OCI-LY7 (cell line): Measurements from ENCODE around the gene LZTR1. TPM values are rescaled to one million over a fixed set of nuclear protein-coding genes. Genes with fewer than 3 reads are reported as not detected.

ENCODE experiments used
- BruUV-seq: library from RNA; stranded (reverse); fragments of 400-500 nt; replicated peaks from 2 replicates; lab custom pipeline; 2021; lab: Mats Ljungman, UMichigan
- CTCF ChIA-PET: fragments of 300-600 bp; sonication (Branson Sonifier 250); formaldehyde crosslinking; loops from one replicate; lab custom pipeline; 2022; ENCODE audit warnings: antibody characterized with exemption; ENCODE audit not compliant: unreplicated experiment; lab: Charles Lee
- POLR2A ChIA-PET: fragments of 300-600 bp; sonication (Branson Sonifier 250); formaldehyde crosslinking; loops from one replicate; lab custom pipeline; 2022; ENCODE audit warnings: antibody characterized with exemption; lab: Charles Lee
- DNase-seq: peaks from one replicate; pipeline ENCODE4 v3.0.0-alpha.2; 2015; ENCODE audit warnings: low spot score
- H2AFZ ChIP-seq: fragments of 200-600 bp; sonication (generic), shearing (Covaris generic); 2 replicates; pipeline ENCODE4 v1.6.1; 2014; ENCODE audit warnings: mild to moderate bottlenecking, antibody characterized with exemption, low read length, moderate library complexity
- H3K27ac ChIP-seq: fragments of 200-600 bp; sonication (generic); 2 replicates; pipeline ENCODE4 v1.5.1; 2014; ENCODE audit warnings: mixed run types, low read depth, mild to moderate bottlenecking, moderate library complexity, low read length, inconsistent platforms; ENCODE audit not compliant: poor library complexity, severe bottlenecking
- H3K36me3 ChIP-seq: fragments of 200-600 bp; sonication (generic); 2 replicates; pipeline ENCODE4 v1.6.1; 2014; ENCODE audit warnings: mild to moderate bottlenecking, antibody characterized with exemption, low read length, moderate library complexity, mixed read lengths; ENCODE audit not compliant: insufficient read depth
- H3K4me1 ChIP-seq: fragments of 200-600 bp; sonication (generic); 2 replicates; pipeline ENCODE4 v1.5.1; 2014; ENCODE audit warnings: mild to moderate bottlenecking, low read length; ENCODE audit not compliant: insufficient read depth, poor library complexity, severe bottlenecking
- H3K4me2 ChIP-seq: fragments of 200-600 bp; sonication (generic); 2 replicates; pipeline ENCODE4 v1.6.1; 2014; ENCODE audit warnings: mild to moderate bottlenecking, low read length
- H3K4me3 ChIP-seq: fragments of 200-600 bp; sonication (generic); 2 replicates; pipeline ENCODE4 v1.5.1; 2014; ENCODE audit warnings: mild to moderate bottlenecking, low read depth, low read length; ENCODE audit not compliant: poor library complexity, severe bottlenecking
- H3K79me2 ChIP-seq: fragments of 200-600 bp; sonication (generic); 2 replicates; pipeline ENCODE4 v1.6.1; 2016; ENCODE audit warnings: low read depth, mild to moderate bottlenecking, low read length, moderate library complexity, mixed read lengths; ENCODE audit not compliant: insufficient read depth
- H3K9me2 ChIP-seq: fragments of 200-600 bp; sonication (generic); 2 replicates; pipeline ENCODE4 v1.6.1; 2016; ENCODE audit warnings: mild to moderate bottlenecking, low read length, mixed read lengths; ENCODE audit not compliant: insufficient read depth
- H3K9me3 ChIP-seq: fragments of 200-600 bp; sonication (generic); 2 replicates; pipeline ENCODE4 v1.6.1; 2014; ENCODE audit warnings: mild to moderate bottlenecking, mixed run types, low read length, mixed read lengths
- H4K20me1 ChIP-seq: fragments of 200-600 bp; sonication (generic); 2 replicates; pipeline ENCODE4 v1.6.1; 2014; ENCODE audit warnings: mild to moderate bottlenecking, antibody characterized with exemption, low read length, moderate library complexity, mixed read lengths; ENCODE audit not compliant: insufficient read depth
- EZH2phosphoT487 ChIP-seq: fragments of 200-600 bp; sonication (generic); IDR thresholded peaks from 2 replicates; pipeline ENCODE4 v1.6.1; 2018; ENCODE audit warnings: low read depth, borderline replicate concordance, mild to moderate bottlenecking, mixed run types, antibody characterized with exemption, low read length, moderate library complexity, mixed read lengths
- intact Hi-C: fragments of 100-400 bp; cut with micrococcal nuclease; formaldehyde crosslinking; loops from one replicate; pipeline ENCODE4 v1.10.0; 2022; ENCODE audit not compliant: unreplicated experiment
- total RNA-seq, 2 experiments: library from RNA; depleted of rRNA in 1 of 2; stranded (reverse); fragments of >200 nt in 1 of 2; shearing (Covaris generic) in 1 of 2; gene quantifications; 2 replicates each; pipeline ENCODE4 v1.2.3, GENCODE V29; 2014 to 2022
- TF ChIP-seq, protein P1 (sequence below): fragments of 200-600 bp; sonication (generic); conservative IDR thresholded peaks from 2 replicates; pipeline ENCODE4 v1.5.1; 2014; ENCODE audit warnings: mild to moderate bottlenecking, antibody characterized with exemption, low read length, moderate library complexity, mixed read lengths

The LZTR1 gene
- total RNA-seq, 2 experiments from 2014 or later: 46.8 to 61.8 TPM

DNA sequence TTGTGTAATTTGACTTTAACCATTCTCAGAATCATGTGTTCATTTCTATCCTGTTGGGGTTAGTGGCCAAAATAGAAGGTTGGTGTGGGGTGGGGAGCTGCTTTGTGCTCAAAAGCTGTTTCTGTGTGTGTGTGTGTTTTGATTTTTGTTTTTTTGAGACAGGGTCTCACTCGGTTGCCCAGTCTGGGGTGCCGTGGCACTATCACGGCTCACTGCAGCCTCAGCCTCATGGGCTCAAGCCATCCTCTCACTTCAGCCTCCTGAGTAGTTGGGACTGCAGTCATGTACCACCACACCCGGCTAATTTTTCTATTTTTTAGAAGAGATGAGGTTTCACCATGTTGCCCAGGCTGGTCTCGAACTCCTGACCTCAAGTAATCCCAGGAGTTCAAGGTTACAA, 33.1 kb upstream of the LZTR1 start:
- peaks cover 19% of the 10 kb centered on the region; the same call in 1 of the 2 replicates for H4K20me1 ChIP-seq
- H3K27ac ChIP-seq: no peak overlapping the region
- peaks cover 85% of the 10 kb centered on the region for H3K36me3 ChIP-seq
- no peaks in the 10 kb centered on the region for H3K4me1 ChIP-seq
- BruUV-seq: no TSS peak
- ChIA-PET POLR2A (interaction anchor here (0.5 kb wide), 1 partner anchor 31 kb away, joined by 3 read pairs; no protein-coding TSS in a partner anchor), CTCF (no interaction called here)
- H3K9me3 ChIP-seq: no peaks in the 10 kb centered on the region
- H3K9me2 ChIP-seq: no peaks in the 10 kb centered on the region
- no peak overlapping the region for H2AFZ ChIP-seq
- intact Hi-C loops: no loop called here
- H3K4me3 ChIP-seq: no peak overlapping the region
- no peak overlapping the region for H3K4me2 ChIP-seq
- DNase-seq: no peak
- TF ChIP-seq, protein P1, sequence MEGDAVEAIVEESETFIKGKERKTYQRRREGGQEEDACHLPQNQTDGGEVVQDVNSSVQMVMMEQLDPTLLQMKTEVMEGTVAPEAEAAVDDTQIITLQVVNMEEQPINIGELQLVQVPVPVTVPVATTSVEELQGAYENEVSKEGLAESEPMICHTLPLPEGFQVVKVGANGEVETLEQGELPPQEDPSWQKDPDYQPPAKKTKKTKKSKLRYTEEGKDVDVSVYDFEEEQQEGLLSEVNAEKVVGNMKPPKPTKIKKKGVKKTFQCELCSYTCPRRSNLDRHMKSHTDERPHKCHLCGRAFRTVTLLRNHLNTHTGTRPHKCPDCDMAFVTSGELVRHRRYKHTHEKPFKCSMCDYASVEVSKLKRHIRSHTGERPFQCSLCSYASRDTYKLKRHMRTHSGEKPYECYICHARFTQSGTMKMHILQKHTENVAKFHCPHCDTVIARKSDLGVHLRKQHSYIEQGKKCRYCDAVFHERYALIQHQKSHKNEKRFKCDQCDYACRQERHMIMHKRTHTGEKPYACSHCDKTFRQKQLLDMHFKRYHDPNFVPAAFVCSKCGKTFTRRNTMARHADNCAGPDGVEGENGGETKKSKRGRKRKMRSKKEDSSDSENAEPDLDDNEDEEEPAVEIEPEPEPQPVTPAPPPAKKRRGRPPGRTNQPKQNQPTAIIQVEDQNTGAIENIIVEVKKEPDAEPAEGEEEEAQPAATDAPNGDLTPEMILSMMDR: no peak
- TF ChIP-seq EZH2phosphoT487: no peak
- H3K79me2 ChIP-seq: peaks cover 63% of the 10 kb centered on the region

DNA sequence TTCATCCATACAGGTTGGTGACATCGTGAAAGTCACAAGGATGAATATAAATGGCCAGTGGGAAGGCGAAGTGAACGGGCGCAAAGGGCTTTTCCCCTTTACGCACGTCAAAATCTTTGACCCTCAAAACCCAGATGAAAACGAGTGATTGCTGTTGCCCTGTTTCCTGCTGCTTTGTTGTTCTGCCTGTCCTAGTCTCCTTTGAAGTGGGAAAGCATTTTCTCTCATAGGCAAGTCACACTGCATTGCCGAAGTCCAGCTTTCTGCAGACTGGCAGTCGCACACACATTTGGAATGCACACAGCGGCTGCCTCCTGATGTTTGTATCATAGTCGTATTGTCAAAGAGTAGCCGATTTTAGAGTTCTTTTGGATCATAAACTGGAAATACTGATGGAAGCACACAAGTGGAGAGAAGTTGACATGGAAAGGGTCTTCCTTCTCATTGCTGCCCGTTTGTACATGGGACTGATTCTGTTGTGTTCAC, 32.4 kb upstream of the LZTR1 start:
- no peaks in the 10 kb centered on the region for H3K9me2 ChIP-seq
- intact Hi-C loops: no loop called here
- BruUV-seq: no TSS peak
- H3K9me3 ChIP-seq: no peaks in the 10 kb centered on the region
- H4K20me1 ChIP-seq: peaks cover 19% of the 10 kb centered on the region; the same call in 1 of the 2 replicates
- no peak overlapping the region for H3K4me3 ChIP-seq
- POLR2A ChIA-PET: interaction anchor here (0.5 kb wide), 1 partner anchor 32 kb away, joined by 3 read pairs; no protein-coding TSS in a partner anchor
- DNase-seq: no peak
- H3K4me2 ChIP-seq: no peak overlapping the region
- no peak overlapping the region for H2AFZ ChIP-seq
- TF ChIP-seq, protein P1: no peak
- TF ChIP-seq EZH2phosphoT487: no peak
- H3K27ac ChIP-seq: no peak overlapping the region
- peaks cover 90% of the 10 kb centered on the region for H3K36me3 ChIP-seq
- H3K79me2 ChIP-seq: peaks cover 55% of the 10 kb centered on the region
- no peaks in the 10 kb centered on the region for H3K4me1 ChIP-seq
- CTCF ChIA-PET: no interaction called here

DNA sequence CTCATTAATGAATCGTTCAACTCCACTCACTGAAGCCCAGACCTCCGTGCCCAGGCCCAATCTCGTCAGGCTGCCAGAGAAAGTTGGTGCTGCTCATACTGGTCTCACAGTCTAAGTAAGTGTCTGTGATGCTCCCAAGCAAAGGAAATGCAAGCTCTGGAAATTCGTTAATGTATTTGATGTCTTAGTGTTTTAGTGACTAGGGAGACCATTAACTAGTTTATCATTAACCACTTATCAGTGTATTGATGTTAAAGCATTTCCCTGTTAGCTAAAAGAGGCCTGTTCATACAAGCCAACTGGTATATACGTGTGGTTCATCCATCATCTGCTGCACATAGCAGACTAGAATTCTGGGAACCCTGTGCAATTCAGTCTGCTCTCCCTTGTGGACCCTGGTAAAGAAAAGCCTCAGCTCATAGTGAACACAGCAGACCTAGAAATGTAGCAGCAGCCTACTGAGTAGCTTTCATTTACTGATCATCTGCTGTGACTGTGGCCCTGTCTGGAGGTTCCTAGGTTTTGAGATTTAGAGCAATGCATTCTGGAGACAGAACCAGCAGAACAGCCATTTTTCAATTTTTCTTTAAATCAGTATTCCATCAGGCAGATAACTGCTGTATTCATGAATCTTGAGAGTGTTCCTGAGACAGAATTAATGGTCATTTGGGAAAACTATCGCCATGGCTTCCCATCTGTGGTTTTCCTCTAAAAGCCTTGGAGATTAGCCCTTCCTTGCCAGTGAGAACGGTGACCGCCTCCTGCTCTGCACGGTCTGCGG, 30.8 kb upstream of the LZTR1 start:
- ChIA-PET POLR2A (no interaction called here), CTCF (no interaction called here)
- Histone ChIP-seq H3K79me2 (peaks cover 39% of the 10 kb centered on the region), H4K20me1 (peaks cover 9% of the 10 kb centered on the region; the same call in 1 of the 2 replicates), H3K4me2 (no peak overlapping the region), H3K9me3 (no peaks in the 10 kb centered on the region), H3K9me2 (no peaks in the 10 kb centered on the region), H3K36me3 (peaks cover 79% of the 10 kb centered on the region), H2AFZ (no peak overlapping the region), H3K27ac (no peak overlapping the region), H3K4me3 (no peak overlapping the region), H3K4me1 (no peaks in the 10 kb centered on the region)
- intact Hi-C loops: no loop called here
- TF ChIP-seq EZH2phosphoT487: no peak
- TF ChIP-seq, protein P1: no peak
- BruUV-seq: no TSS peak
- no peak for DNase-seq
